GM12864 (cell line): ENCODE data around the gene MYO16.

ENCODE experiments used
- DNase-seq: peaks from one replicate; pipeline ENCODE4 v3.0.0-alpha.2; 2011; ENCODE audit warnings: low read depth
- H3K4me3 ChIP-seq: 2 replicates; pipeline ENCODE4 v1.5.1; 2011; ENCODE audit warnings: mild to moderate bottlenecking, low read depth, low read length, control low read depth
- CTCF ChIP-seq: IDR thresholded peaks from 2 replicates; pipeline ENCODE4 v1.5.1; 2011; ENCODE audit warnings: low read depth, mild to moderate bottlenecking, moderate library complexity, low read length, control low read depth, inconsistent platforms; ENCODE audit errors: missing control alignments

MYO16 gene

DNA sequence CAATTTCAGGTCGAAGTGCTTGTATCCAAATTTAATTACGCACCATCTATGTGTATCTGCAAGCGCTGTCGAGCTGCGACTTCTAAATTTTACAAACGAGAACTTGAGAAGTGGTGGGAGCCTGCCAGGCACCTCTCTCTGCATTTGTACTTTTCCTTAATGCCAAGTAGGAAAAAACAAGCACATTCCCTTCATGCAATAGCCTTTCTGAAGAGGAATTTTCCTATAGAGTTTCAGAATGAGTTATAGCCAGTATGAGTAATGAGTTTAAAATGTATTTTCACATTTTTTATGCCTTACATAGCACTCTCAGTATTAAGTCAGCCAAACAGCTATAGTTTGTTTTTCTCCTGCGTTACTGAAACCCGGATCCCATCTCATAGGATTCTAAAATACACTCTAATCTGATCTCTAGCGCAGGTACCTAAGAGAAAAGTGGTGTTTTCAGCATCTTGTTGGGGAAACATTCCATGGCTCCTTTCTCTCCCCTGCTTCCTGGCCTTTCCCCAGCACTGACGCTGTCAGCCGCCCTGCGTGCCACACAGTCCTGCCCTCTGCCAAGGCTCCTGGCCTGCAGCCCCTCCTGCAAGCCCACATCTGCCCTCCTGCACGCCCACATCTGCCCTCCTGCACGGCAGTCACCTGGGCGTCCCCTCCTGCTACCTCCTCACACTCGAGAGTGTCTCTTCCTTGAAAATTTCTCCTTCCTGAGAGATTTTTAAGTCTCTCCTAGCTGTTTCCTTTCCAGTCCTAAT is 526.9 kb downstream of the MYO16 start:
- no peak for DNase-seq
- no peak for TF ChIP-seq CTCF
- H3K4me3 ChIP-seq: no peak overlapping the region

- no peak overlapping the region for H3K4me3 ChIP-seq
- DNase-seq: no peak
- TF ChIP-seq CTCF: no peak
These were observed 527.9 kb downstream of the MYO16 start for GRCh38 chr13:109157275-109157674.

- TF ChIP-seq CTCF: no peak
These were observed 529.0 kb downstream of the MYO16 start for GRCh38 chr13:109158383-109158782.

DNA sequence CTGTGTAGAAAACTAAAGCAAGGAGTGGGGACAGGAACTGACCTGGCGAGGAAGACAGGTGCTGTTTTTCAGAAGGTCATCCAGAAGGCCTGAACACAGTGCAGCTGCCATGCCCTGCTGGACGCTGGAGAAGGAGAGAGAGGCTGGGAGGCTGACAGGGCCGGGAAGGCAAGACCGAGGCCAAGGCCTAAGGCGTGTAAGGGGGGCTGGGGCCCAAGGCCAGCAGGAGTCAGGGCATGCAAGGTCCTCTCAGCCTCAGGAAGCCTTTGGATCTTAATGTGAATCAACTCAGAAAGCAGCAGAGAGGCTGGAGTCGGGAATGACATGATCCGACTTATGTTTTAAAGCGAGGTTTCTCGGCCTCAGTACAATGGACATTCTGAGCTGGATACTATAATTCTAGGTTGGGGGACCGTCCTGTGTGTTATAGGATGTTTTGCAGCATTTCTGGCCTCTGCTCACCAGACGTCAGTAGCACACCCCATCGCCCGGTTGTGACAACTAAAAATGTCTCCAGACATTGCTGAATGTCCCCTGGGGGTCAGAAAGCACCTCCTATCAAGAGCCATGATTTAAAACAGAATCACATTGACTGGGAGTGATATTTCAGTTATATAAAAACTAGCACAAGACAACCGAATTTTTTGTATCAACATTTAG is 530.4 kb downstream of the MYO16 start:
- H3K4me3 ChIP-seq: no peak overlapping the region
- no peak for DNase-seq
- no peak for TF ChIP-seq CTCF

More at GRCh38 chr13:109158383-109158782, 529.0 kb downstream of the MYO16 start:
- no peak for DNase-seq
- no peak overlapping the region for H3K4me3 ChIP-seq

- no peak for DNase-seq
- H3K4me3 ChIP-seq: no peak overlapping the region
- no peak for TF ChIP-seq CTCF
These were observed 530.9 kb downstream of the MYO16 start for GRCh38 chr13:109160357-109160756.

GRCh38 chr13:109160887-109161669 is 531.7 kb downstream of the MYO16 start:
- no peak overlapping the region for H3K4me3 ChIP-seq
- DNase-seq: no peak

More at GRCh38 chr13:109160887-109161669, 531.7 kb downstream of the MYO16 start:
- TF ChIP-seq CTCF: no peak
